ENCODE results near the gene PLA2G4D.

The PLA2G4D gene

GRCh38 chr15:42128476-42128875 lies 34.1 kb upstream of the PLA2G4D start:
- no peak for DNase-seq (ENCODE audit: extremely low read depth, low read depth)
- no peak for TF ChIP-seq CTCF (IDR thresholded peaks at IDR 0.05; ENCODE audit: low read depth, low read length, missing control alignments)
- H3K4me3 ChIP-seq (replicated peaks; ENCODE audit: low read depth, low read length), result no peak overlapping the region

GRCh38 chr15:42123546-42123945 lies 29.2 kb upstream of the PLA2G4D start:
- TF ChIP-seq CTCF (IDR thresholded peaks at IDR 0.05; ENCODE audit: low read depth, low read length, missing control alignments), result no peak
- DNase-seq (ENCODE audit: extremely low read depth, low read depth), result no peak
- H3K4me3 ChIP-seq (replicated peaks; ENCODE audit: low read depth, low read length), result no peak overlapping the region

GRCh38 chr15:42121682-42122081 lies 27.3 kb upstream of the PLA2G4D start:
- no peak overlapping the region for H3K4me3 ChIP-seq (replicated peaks; ENCODE audit: low read depth, low read length)
- no peak for TF ChIP-seq CTCF (IDR thresholded peaks at IDR 0.05; ENCODE audit: low read depth, low read length, missing control alignments)
- no peak for DNase-seq (ENCODE audit: extremely low read depth, low read depth)

GRCh38 chr15:42121021-42121420 lies 26.7 kb upstream of the PLA2G4D start:
- DNase-seq (ENCODE audit: extremely low read depth, low read depth), result no peak
- TF ChIP-seq CTCF (IDR thresholded peaks at IDR 0.05; ENCODE audit: low read depth, low read length, missing control alignments), result no peak
- H3K4me3 ChIP-seq (replicated peaks; ENCODE audit: low read depth, low read length), result no peak overlapping the region

GRCh38 chr15:42120285-42120684 lies 25.9 kb upstream of the PLA2G4D start:
- H3K4me3 ChIP-seq (replicated peaks; ENCODE audit: low read depth, low read length), result no peak overlapping the region

GRCh38 chr15:42119446-42119760 lies 25.0 kb upstream of the PLA2G4D start:
- TF ChIP-seq CTCF (IDR thresholded peaks at IDR 0.05; ENCODE audit: low read depth, low read length, missing control alignments), result no peak
- no peak for DNase-seq (ENCODE audit: extremely low read depth, low read depth)
- H3K4me3 ChIP-seq (replicated peaks; ENCODE audit: low read depth, low read length), result no peak overlapping the region

More at GRCh38 chr15:42120285-42120684, 25.9 kb upstream of the PLA2G4D start:
- DNase-seq (ENCODE audit: extremely low read depth, low read depth), result no peak
- no peak for TF ChIP-seq CTCF (IDR thresholded peaks at IDR 0.05; ENCODE audit: low read depth, low read length, missing control alignments)

GRCh38 chr15:42118650-42119445 lies 24.5 kb upstream of the PLA2G4D start:
- TF ChIP-seq CTCF (IDR thresholded peaks at IDR 0.05; ENCODE audit: low read depth, low read length, missing control alignments), result no peak
- no peak overlapping the region for H3K4me3 ChIP-seq (replicated peaks; ENCODE audit: low read depth, low read length)
- no peak for DNase-seq (ENCODE audit: extremely low read depth, low read depth)
